Inferior parietal cortex (tissue), 1 donor: ENCODE data around the gene ZNF780B.
"Not testable (repeated sequence)": the region's sequence is repeated elsewhere in the genome, so short reads cannot be mapped to it uniquely, and the experiment has no call there.

Experiments
- DNase-seq: peaks from one replicate; pipeline ENCODE4 v3.0.0-alpha.2; 2016; ENCODE audit errors: extremely low spot score

Gene ZNF780B

DNA sequence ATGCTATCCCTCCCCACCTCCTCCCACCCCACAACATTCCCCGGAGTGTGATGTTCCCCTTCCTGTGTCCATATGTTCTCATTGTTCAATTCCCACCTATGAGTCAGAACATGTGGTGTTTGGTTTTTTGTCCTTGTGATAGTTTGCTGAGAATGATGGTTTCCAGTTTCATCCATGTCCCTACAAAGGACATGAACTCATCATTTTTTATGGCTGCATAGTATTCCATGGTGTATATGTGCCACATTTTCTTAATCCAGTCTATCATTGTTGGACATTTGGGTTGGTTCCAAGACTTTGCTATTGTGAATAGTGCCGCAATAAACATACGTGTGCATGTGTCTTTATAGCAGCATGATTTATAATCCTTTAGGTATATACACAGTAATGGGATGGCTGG is 18.0 kb downstream of the ZNF780B start:
- DNase-seq, result not testable (repeated sequence)

DNA sequence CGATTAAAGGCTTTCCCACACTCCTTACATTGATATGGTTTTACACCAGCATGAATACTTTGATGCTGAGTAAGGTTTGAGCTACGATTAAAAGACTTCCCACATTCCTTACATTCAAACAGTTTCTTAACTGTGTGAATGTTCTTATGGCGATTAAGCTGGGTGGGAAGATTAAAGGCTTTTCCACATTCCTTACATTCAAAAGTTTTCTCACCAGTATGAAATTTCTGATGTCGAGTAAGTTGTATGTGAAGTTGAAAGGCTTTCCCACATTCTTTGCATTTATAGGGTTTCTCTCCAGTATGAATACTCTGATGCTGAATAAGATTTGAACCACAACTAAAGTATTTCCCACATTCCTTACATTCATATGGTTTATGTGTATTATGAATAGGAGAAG is 20.0 kb downstream of the ZNF780B start:
- DNase-seq, result no peak

DNA sequence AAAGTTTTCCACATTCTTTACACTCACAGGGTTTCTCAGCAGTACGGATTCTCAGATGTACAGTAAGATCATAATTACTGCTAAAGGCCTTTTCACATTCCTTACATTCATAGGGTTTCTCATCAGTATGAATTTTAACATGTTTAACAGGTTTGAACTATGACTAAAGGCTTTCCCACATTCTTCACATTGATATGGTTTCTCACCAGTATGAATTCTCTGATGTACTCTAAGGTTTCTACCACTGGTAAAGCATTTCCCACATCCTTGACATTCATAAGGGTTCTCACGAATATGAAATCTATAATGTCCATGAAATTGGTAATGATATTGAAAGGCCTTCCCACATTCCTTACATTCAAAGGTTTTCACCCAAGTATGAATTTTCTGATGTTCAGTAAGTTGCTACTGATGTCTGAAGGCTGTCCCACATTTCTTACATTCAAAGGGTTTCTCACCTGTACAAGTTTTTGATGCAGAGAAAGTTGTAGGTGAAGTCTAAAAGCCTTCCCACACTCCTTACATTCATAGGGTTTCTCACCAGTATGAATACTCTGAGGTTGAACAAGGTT is 22.0 kb downstream of the ZNF780B start:
- no peak for DNase-seq

DNA sequence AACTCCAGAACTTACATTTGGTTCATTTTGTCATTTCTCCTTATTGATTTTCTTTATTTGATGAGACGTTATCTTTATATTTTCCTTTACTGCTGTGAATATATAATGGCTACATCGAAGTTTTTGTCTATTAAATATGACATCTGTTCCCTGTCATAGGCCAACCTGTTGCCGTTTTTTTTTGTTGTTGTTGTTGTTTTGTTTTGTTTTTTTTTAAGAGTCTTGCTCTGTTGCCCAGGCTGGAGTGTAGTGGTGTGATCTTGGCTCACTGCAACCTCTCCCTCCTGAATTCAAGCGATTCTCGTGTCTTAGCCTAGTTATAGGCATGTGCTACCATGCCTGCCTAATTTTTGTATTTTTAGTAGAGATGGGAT is 29.4 kb downstream of the ZNF780B start:
- no peak for DNase-seq

DNA sequence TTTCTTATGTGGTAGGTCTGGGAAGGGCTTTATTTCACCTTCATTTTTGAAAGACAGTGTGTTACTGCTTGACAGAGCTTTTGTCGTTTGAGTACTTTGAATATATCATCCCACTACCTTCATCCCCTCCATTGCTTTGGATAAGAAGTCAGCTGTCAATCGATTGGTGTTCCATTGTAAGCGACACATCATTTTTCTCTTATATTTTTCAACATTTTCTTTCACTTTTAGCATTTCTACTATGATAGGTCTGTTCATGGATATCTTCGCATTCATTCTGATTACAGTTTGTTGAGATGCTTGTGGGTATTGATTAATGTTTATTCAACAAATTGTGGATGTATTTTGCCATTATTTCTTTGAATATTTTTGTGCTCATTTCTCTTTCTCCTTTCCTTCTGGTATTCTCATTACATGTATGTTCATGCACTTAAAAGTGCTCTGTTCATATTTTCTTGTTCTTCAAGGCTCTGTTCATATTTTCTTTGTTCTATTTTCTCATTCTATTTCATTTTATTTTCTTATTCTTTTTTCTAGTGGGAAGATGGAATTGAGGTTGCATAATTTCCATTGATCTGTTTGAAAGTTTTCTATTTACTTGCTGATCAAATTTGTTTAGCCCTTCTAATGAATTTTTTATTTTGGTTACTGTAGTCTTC is 30.0 kb downstream of the ZNF780B start:
- no peak for DNase-seq

DNA sequence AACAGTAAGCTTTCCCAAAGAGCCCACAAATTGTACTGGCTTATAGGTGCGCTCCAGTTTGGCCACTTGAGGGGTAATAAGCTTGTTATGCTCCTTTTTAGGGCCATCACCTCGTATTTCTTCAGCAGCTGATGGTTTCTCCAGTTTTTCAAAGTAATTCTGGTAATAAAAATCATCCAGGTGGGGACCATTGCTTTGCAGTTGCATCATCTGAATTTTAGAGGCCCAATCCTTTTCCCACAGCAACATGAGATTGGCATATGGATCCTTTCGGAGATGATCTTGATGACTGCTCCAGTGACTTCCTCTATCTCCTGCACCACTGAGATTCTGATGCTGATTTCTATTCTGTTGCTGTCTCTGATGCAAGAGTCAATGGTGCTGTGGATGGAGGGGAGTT is 32.1 kb downstream of the ZNF780B start:
- no peak for DNase-seq

DNA sequence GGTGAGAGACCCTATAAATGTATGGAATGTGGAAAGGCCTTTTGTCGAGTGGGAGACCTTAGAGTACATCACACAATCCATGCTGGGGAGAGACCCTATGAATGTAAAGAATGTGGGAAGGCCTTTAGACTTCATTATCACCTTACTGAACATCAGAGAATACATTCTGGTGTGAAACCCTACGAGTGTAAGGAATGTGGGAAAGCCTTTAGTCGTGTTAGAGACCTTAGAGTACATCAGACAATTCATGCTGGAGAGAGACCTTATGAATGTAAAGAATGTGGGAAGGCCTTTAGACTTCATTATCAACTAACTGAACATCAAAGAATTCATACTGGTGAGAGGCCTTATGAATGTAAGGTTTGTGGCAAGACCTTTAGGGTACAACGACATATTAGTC is 42.0 kb downstream of the ZNF780B start:
- DNase-seq, result no peak

DNA sequence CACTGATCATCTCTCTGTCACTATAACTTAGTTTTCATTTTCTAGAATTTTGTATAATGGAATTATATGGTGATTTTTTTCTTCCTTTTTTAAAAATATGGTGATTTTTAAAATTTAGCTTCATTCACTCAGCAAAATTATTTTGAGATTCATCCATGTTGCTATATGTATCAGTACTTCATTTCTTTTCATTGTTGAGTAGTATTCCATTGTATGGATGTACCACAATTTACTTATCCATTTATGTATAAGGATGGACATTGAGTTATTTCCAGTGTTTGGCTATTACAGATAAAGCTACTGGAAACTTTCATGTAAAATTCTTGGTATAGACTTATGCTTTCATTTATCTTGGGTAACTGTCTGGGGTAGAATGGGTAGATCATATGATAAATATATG is 46.4 kb downstream of the ZNF780B start:
- no peak for DNase-seq

DNA sequence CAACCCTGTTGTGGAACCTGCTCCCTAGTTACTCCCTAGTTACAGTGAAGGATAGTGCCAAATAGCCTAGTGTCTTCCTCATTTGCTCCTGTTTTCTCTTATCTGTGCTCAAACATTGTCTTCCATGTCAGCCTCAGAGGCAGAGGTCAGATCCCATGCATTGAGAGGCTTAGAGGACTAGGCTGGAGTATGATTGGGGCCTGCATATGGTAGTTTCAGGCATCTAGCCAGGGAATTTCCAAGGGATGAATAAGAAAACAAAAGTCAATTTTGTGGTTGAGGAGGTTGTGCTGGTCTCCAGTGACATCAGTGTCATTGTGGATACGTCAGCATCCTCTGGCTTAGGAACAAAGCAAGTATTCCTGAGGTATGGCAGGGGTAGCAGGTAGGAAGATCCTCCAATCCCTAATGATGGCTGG is 49.7 kb downstream of the ZNF780B start:
- DNase-seq, result no peak

DNA sequence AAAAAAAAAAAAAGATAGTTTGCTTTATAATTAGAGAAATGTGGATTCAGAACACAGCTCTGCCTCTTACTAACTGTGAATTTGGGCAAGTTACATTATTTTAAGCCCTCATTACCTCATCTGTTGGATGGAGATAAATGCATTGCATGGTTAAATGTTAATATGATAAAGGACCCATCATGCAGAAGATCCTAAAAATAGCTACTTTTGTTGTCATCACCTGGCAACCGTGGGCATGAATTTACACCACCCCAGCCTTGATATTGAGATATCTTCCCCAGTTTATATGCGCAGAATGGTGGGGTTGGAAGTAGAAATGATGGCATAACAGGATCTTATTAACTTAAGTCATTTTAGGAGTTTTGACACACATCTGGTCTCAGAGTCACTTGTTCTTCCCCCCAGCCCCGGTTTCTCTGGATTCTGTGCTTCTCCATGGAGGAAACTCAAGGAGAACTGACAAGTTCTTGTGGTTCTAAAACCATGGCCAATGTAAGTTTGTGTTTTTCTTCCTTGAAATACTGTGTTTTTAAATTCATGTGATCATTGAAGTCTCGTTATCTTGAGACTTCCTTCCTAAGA is 50.2 kb downstream of the ZNF780B start:
- DNase-seq, result no peak

DNA sequence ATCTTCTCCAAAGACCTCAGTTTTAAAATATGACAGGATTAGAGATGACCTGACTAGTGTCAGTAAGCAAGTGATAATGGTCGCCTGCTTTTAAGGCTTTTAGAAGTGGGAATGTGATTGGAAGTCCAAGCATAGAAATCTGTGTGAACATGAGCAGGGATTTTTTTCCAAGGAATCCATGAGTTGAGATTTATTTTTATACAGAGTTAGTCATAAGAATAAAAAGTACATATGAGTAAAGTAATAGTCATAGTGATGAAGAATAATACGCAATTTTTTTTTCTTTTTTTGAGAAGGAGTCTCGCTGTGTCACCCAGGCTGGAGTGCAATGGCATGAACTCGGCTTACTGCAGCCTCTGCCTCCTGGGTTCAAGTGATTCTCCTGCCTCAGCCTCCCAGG is 57.5 kb downstream of the ZNF780B start:
- no peak for DNase-seq

DNA sequence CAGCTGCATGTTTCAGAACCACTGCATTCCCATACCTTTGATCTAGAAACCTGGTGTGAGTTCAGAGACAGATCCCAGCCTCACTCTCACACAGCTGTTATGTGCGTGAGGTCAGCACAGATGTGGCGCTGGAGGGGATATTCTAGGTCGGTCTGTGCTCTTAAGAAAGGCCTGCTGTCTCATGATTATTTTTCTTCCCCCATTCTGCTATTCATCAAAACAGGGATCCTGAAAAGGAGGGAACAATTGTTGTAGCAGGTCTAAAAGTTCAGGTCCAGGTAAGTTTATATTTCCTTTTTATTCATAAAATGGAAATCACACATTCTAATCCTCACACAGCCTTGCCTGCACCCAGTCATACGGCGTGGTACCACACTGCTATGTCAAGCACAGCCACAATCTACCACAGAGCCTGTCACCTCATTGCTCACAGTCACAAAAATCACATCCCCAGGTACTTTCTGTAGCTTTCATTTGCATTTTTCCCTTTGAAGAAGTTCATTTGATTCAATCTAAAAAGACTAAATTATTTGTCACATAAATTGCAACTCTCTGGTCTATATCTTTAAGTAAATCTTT is 58.3 kb downstream of the ZNF780B start:
- no peak for DNase-seq

DNA sequence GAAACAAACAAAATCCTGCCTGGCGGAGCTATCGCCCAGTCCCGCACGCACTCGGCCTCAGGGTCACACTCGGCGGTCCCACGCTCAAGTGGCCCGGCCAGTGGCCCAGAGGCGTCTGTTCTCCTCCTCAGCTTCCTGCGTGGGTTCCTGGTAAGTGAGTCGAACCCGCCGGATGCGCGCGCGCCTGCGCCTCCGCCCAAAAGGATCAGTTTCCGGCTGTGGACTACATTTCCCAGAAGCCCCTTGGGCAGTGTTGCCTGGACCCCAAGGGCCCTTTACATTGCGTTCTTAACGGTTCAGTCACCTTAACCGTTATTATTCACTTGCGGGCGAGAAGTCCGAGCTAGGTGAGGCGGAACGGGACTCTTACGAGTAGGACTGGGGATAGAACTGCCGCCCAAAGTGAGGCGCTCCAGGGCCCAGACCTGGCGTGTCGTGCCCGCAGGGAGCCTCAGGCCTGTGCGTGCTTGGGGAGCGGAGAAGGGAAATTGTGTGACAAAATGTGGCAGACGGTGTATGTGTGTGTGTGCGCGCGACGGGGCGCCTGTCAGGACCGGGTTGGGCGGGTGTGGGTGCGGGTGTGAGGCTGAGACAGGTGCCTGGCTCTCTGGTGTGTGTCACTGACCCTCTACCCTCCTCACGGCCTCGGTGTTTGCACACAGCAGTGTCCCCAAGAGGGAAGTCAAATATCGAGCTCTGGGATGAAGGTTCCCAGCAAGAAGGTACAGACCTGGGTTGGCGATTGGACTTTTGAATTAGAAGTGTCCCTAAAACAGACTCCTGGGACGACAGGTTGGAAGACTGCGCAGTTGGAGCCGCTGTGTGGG is 59.0 kb downstream of the ZNF780B start, which contains the start of gene ZNF546:
Gene ZNF546, plus strand, starts transcription at position 250 of the 827 bp plus-strand sequence. CDS start 1,267 bp downstream, outside the sequence.
- peak; percentile 96 for DNase-seq

DNA sequence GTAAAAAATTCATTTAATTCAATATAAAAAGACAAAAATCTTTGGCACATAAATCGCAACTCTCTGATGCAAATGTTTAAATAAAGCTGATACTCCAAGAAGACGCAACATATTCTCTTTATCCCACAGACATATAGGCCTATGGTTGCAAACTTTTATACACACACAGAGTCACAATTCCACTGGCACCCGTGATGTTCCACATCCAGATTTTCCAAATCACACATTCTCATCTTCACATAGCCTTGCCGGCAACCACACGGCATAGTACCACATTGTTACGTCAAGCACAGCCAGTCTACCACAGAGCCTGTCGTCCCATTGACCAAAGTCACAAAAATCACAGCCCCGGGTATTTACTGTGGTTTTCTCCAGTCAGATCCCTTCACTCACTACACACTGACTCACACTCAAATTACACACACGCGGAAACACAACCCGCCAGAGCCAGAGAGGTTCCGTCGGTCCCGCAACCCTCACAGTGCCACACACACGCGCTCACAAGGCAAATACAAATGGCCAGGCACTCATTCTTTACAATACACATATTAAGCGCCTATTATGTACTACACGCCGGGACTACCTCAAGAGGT is 59.7 kb downstream of the ZNF780B start:
- DNase-seq, result peak; percentile 39

DNA sequence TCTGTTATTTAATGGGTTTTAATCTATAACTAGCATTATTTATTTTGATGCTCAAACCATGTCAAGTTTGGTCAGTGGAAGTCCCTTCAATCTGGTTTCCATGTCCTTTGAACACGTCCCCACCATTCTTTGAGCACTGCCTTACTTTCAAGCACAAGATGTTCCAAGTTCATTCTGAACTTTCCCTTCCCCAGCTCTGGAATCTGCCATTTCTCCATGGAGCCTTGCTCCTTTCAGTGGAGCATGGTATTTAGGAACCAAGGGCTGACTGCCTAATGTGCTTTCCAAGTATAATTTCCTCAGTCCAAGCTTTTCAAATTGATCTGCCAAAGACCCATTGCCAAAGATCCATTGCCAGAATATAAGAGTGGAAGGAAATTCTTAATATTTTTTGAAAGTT is 60.2 kb downstream of the ZNF780B start:
- DNase-seq, result no peak

DNA sequence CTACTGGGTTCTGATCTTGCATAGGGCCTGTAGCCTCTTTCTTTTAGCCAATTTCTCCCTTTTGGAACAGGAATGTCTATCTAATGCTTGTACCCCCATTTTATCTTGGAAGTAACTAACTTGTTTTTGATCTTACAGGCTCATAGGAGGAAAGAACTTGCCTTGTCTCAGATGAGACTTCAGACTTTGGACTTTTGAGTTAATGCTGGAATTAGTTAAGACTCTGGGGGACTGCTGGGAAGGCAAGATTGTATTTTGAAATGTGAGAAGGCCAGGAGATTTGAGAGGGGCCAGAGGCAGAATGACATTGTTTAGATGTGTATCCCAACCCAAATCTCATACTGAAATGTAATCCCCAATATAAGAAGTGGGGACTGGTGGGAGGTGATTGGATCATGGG is 61.7 kb downstream of the ZNF780B start:
- DNase-seq, result no peak

DNA sequence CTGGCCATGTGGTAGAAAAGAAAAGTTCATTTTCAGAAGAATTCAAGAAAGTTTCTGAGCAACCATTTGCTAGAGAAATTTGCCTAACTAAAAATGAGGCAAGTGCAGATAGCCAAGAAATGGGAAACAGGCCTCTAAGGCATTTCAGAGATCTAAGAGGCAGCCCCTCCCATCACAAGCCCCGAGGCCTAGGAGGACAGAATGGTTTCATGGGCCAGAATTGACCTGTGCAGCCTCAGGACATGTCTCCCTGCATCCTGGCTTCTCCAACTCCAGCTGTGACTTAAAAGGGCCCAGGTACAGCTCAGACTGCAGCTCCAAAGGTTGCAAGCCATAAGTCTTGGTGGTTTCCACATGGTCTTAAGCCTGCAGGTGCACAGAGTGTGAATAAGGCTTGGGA is 62.4 kb downstream of the ZNF780B start:
- DNase-seq, result no peak

DNA sequence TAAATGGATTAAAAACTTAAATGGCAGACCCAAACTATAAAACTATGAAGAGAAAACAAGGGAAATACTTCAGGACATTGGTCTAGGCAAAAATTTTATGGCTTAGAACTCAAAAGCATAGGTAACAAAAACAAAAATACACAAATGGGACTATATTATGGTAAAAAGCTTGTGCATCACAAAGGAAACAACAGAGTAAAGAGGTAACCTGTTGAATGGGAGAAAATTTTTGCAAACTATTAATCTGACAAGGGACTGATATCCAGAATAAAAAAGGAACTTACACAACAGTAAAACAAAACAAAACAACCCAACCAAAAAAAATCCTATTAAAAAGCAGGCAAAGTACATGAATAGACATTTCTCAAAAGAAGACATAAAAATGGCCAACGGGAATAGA is 68.4 kb downstream of the ZNF780B start:
- no peak for DNase-seq

DNA sequence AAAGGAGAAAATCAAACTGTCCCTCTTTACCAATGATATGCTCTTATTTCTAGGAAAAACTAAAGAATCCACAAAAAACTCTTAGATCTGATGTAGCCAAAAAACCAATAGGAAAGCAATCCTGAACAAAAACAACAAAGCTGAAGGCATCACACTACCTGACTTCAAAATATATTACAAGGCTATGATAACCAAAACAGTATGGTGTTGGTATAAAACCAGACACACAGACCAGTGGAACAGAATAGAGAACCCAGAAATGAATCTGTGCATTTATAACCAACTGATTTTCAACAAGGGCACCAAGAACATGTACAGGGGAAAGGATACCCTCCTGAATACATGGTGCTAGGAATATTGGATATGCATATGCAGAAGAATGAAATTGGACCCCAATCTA is 68.9 kb downstream of the ZNF780B start:
- no peak for DNase-seq

DNA sequence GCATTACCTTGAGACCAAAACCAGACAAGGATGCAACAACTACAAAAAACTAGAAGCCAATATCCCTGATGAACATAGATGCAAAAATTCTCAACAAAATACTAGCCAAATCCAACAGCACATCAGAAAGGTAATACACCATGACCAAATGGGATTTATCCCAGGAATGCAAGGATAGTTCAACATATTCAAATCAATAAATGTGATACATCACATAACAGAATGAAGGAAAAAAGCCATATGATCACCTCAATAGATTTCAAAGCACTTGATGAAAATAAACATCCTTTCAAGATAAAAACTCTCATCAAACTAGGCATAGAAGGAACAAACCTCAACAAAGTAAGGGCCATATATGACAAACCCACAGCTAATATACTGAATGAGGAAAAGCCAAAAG is 69.4 kb downstream of the ZNF780B start:
- no peak for DNase-seq

DNA sequence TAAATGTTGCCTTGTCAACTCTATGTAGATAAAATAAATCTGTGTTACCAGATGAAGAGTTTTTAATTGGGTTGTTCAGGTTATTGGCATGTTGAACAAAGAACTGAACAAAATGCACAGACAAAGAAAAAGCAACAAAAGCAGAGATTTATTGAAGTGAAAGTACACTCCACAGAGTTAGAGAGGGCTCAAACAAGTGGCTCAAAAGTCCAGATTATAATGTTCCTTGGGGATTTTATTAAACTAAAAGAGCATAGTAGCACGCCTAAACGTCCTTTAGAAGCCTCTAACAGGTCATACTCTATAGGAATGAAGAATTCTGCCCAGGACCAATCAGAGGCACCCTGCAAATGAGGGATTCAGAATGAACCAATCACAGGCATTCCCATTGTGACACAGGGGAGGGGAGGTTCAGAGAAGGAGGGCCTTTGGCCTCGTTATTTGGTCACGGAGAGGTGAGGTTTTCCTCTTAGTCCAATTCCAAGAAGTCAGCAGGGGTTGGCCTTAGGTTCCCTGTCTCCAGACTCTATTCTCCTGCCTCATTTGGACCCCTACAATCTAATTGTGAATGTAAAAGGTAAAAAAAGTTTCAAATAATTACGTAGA is 72.2 kb downstream of the ZNF780B start:
- no peak for DNase-seq
